GM04504 (cell line): ENCODE results near the gene TRAPPC14.
"Not testable (repeated sequence)": the region's sequence is repeated elsewhere in the genome, so short reads cannot be mapped to it uniquely, and the experiment has no call there.

Experiments used
- DNase-seq: peaks from one replicate; pipeline ENCODE4 v3.0.0-alpha.2; 2012; ENCODE audit warnings: low read depth

Gene TRAPPC14

GRCh38 chr7:100158229-100159098 is at the start of gene TRAPPC14:
TRAPPC14 (minus strand) TSS chr7:100158723; CDS start chr7:100158499, 224 bp downstream.
- DNase-seq: no peak

GRCh38 chr7:100204454-100204853 is 45.9 kb upstream of the TRAPPC14 start:
- DNase-seq: no peak

GRCh38 chr7:100200693-100201092 is 42.2 kb upstream of the TRAPPC14 start:
- no peak for DNase-seq

- no peak for DNase-seq
Observed at GRCh38 chr7:100198266-100198665, 39.7 kb upstream of the TRAPPC14 start.

- DNase-seq: not testable (repeated sequence)
Observed at GRCh38 chr7:100195901-100196322, 37.4 kb upstream of the TRAPPC14 start.

- no peak for DNase-seq
Observed at GRCh38 chr7:100195222-100195621, 36.7 kb upstream of the TRAPPC14 start.

- no peak for DNase-seq
Observed at GRCh38 chr7:100192969-100193368, 34.4 kb upstream of the TRAPPC14 start.

- DNase-seq: not testable (repeated sequence)
Observed at GRCh38 chr7:100192281-100192862, 33.8 kb upstream of the TRAPPC14 start.

GRCh38 chr7:100191775-100192174 is 33.3 kb upstream of the TRAPPC14 start:
- DNase-seq: no peak

GRCh38 chr7:100190048-100190711 is 31.7 kb upstream of the TRAPPC14 start:
- no peak for DNase-seq

GRCh38 chr7:100189061-100189460 is 30.5 kb upstream of the TRAPPC14 start:
- no peak for DNase-seq

- no peak for DNase-seq
Observed at GRCh38 chr7:100185726-100186125, 27.2 kb upstream of the TRAPPC14 start.

GRCh38 chr7:100183090-100183489 is 24.6 kb upstream of the TRAPPC14 start:
- not testable (repeated sequence) for DNase-seq

- not testable (repeated sequence) for DNase-seq
Observed at GRCh38 chr7:100182616-100183015, 24.1 kb upstream of the TRAPPC14 start.

GRCh38 chr7:100180084-100180483 is 21.6 kb upstream of the TRAPPC14 start:
- DNase-seq: not testable (repeated sequence)

- DNase-seq: peak; percentile 91
Observed at GRCh38 chr7:100177045-100178001, 18.8 kb upstream of the TRAPPC14 start, which contains the start of the genes GPC2 and STAG3. GPC2 (minus strand) TSS chr7:100177381; CDS start chr7:100177199, 182 bp downstream. STAG3 (plus strand) TSS chr7:100177918; CDS start chr7:100180557, 2,639 bp downstream.

- DNase-seq: no peak
Observed at GRCh38 chr7:100176096-100177044, 17.8 kb upstream of the TRAPPC14 start.

- DNase-seq: no peak
Observed at GRCh38 chr7:100175296-100175935, 16.9 kb upstream of the TRAPPC14 start.

GRCh38 chr7:100174582-100174981 is 16.1 kb upstream of the TRAPPC14 start:
- DNase-seq: no peak
